ENCODE measurements around the gene CKAP4. TPM values are rescaled to one million over a fixed set of nuclear protein-coding genes. Genes with fewer than 3 reads are reported as not detected.

The CKAP4 gene
- total RNA-seq, 1 experiment from 2014 or later, result 69.6 TPM

DNA sequence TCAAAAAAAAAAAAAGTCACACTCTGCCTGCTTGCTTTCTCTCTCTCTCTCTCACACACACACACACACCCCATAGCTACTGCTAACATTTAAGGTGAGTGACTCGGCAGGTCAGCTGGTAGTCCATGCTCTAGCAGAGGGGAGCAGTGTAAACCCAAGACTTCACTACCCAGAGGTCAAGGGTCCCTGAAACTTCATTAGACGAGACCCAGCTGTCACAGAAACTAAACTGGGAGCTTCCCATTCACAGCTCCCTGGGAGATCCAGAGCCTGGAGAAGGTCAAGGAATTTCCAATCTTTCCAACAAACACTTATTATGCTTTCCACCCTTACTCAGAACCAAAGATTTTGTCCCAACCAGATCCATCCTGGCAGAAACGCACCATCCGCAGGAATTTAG lies 33.2 kb downstream of the CKAP4 start:
- no peak for DNase-seq (ENCODE audit: low spot score)
- peaks cover 5% of the 10 kb centered on the region for H3K36me3 Mint-ChIP-seq
- TF ChIP-seq PRRX2 (CRISPR knock-in tag; IDR thresholded peaks at IDR 0.05), result no peak
- no peak for TF ChIP-seq ZNF232 (CRISPR knock-in tag; IDR thresholded peaks at IDR 0.05)
- no peak for TF ChIP-seq FOXK1 (CRISPR knock-in tag; IDR thresholded peaks at IDR 0.05)
- no peak for TF ChIP-seq RORB (CRISPR knock-in tag; IDR thresholded peaks at IDR 0.05)
- no peak for TF ChIP-seq ZSCAN18 (CRISPR knock-in tag; IDR thresholded peaks at IDR 0.05)
- no peak for TF ChIP-seq FOXP4 (CRISPR knock-in tag; IDR thresholded peaks at IDR 0.05)
- no peak for TF ChIP-seq ZNF416 (CRISPR knock-in tag; IDR thresholded peaks at IDR 0.05)
- TF ChIP-seq ETV6 (CRISPR knock-in tag; IDR thresholded peaks at IDR 0.05), result no peak
- no peak for TF ChIP-seq CBFB (CRISPR knock-in tag; IDR thresholded peaks at IDR 0.05; ENCODE audit: low read depth)
- no peak for TF ChIP-seq ZBTB21 (CRISPR knock-in tag; IDR thresholded peaks at IDR 0.05; ENCODE audit: borderline replicate concordance)
- H3K4me1 Mint-ChIP-seq, result no peaks in the 10 kb centered on the region
- peaks cover 13% of the 10 kb centered on the region for H3K9me3 Mint-ChIP-seq
- CTCF ChIA-PET, result interaction anchor here (0.9 to 4.9 kb wide), 3 partner anchors 9 to 142 kb away, joined by 3 to 27 read pairs (median 4); no protein-coding TSS in a partner anchor
- peaks cover 4% of the 10 kb centered on the region for H3K27me3 Mint-ChIP-seq (ENCODE audit: low read depth)
- POLR2A ChIA-PET, result no interaction called here
- ATAC-seq, result no peak
- H3K27ac Mint-ChIP-seq, result no peak overlapping the region
- no peak overlapping the region for H3K4me3 Mint-ChIP-seq

DNA sequence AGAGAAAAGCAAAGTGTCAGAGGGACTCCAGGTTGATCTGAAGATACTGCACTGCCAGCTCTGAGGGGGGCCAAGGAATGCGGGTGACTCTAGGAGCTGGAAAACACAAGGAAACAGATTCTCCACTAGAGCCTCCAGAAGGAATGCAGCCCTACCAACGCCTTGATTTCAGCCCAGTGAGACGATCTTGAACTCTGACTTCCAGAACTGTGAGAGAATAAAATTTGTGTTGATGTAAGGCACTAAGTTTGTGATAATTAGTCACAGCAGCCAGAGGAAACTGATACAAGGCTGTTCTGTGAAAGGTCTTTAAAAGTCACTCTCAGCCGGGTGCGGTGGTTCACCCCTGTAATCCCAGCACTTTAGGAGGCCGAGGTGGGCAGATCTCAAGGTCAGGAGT lies 34.2 kb downstream of the CKAP4 start:
- H3K27ac Mint-ChIP-seq, result no peak overlapping the region

GRCh38 chr12:106211973-106212372 lies 35.8 kb downstream of the CKAP4 start:
- H3K9me3 Mint-ChIP-seq, result peaks cover 5% of the 10 kb centered on the region; the same call in 1 of the 2 replicates
- ATAC-seq, result no peak
- ChIA-PET CTCF (interaction anchor here (0.6 to 4.9 kb wide), 2 partner anchors 12 to 15 kb away, joined by 3 to 27 read pairs; no protein-coding TSS in a partner anchor), POLR2A (no interaction called here)
- peaks cover 3% of the 10 kb centered on the region; the same call in 1 of the 2 replicates for H3K36me3 Mint-ChIP-seq
- DNase-seq (ENCODE audit: low spot score), result no peak
- no peaks in the 10 kb centered on the region for H3K4me1 Mint-ChIP-seq
- no peak overlapping the region for H3K27ac Mint-ChIP-seq
- TF ChIP-seq ZNF317 (CRISPR knock-in tag; IDR thresholded peaks at IDR 0.05; ENCODE audit: borderline replicate concordance, low read depth) (no peak), NR1H2 (CRISPR knock-in tag; IDR thresholded peaks at IDR 0.05) (no peak), MXD4 (CRISPR knock-in tag; IDR thresholded peaks at IDR 0.05; ENCODE audit: borderline replicate concordance) (no peak), ZNF219 (CRISPR knock-in tag; IDR thresholded peaks at IDR 0.05; ENCODE audit: borderline replicate concordance) (no peak), RELA (CRISPR knock-in tag; IDR thresholded peaks at IDR 0.05; ENCODE audit: borderline replicate concordance) (no peak), ZNF263 (CRISPR knock-in tag; IDR thresholded peaks at IDR 0.05; ENCODE audit: low read depth) (no peak), ZSCAN18 (CRISPR knock-in tag; IDR thresholded peaks at IDR 0.05) (no peak), ZNF512 (CRISPR knock-in tag; IDR thresholded peaks at IDR 0.05; ENCODE audit: borderline replicate concordance) (no peak)
- H3K4me3 Mint-ChIP-seq, result no peak overlapping the region
- H3K27me3 Mint-ChIP-seq (ENCODE audit: low read depth), result peaks cover 6% of the 10 kb centered on the region

More for the DNA sequence above, 34.2 kb downstream of the CKAP4 start:
- ATAC-seq (no peak), DNase-seq (ENCODE audit: low spot score) (no peak)
- CTCF ChIA-PET, result interaction anchor here (4.9 kb wide), 1 partner anchor 10 kb away, joined by 27 read pairs; no protein-coding TSS in a partner anchor
- Mint-ChIP-seq H3K36me3 (peaks cover 5% of the 10 kb centered on the region), H3K4me1 (no peaks in the 10 kb centered on the region), H3K27me3 (ENCODE audit: low read depth) (peaks cover 5% of the 10 kb centered on the region), H3K4me3 (no peak overlapping the region), H3K9me3 (peaks cover 12% of the 10 kb centered on the region)
- TF ChIP-seq, protein P1, sequence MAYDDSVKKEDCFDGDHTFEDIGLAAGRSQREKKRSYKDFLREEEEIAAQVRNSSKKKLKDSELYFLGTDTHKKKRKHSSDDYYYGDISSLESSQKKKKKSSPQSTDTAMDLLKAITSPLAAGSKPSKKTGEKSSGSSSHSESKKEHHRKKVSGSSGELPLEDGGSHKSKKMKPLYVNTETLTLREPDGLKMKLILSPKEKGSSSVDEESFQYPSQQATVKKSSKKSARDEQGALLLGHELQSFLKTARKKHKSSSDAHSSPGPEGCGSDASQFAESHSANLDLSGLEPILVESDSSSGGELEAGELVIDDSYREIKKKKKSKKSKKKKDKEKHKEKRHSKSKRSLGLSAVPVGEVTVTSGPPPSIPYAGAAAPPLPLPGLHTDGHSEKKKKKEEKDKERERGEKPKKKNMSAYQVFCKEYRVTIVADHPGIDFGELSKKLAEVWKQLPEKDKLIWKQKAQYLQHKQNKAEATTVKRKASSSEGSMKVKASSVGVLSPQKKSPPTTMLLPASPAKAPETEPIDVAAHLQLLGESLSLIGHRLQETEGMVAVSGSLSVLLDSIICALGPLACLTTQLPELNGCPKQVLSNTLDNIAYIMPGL (CRISPR knock-in tag; IDR thresholded peaks at IDR 0.05), result no peak
- TF ChIP-seq, protein P2, sequence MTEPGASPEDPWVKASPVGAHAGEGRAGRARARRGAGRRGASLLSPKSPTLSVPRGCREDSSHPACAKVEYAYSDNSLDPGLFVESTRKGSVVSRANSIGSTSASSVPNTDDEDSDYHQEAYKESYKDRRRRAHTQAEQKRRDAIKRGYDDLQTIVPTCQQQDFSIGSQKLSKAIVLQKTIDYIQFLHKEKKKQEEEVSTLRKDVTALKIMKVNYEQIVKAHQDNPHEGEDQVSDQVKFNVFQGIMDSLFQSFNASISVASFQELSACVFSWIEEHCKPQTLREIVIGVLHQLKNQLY (CRISPR knock-in tag; IDR thresholded peaks at IDR 0.05), result no peak
- TF ChIP-seq SP1 (CRISPR knock-in tag; conservative IDR thresholded peaks at IDR 0.05), result no peak
- TF ChIP-seq ELF4 (CRISPR knock-in tag; IDR thresholded peaks at IDR 0.05; ENCODE audit: low read depth), result no peak
- POLR2A ChIA-PET, result no interaction called here
